H1 (cell line): Measurements from ENCODE around the gene CELSR1. TPM values are rescaled to one million over a fixed set of nuclear protein-coding genes. Genes with fewer than 3 reads are reported as not detected.

Source experiments
- CTCF ChIA-PET: fragments of 300-600 bp; sonication (Branson Sonifier 250); formaldehyde crosslinking; loops from one replicate; lab custom pipeline; 2021; ENCODE audit not compliant: partially characterized antibody; lab: Charles Lee
- POLR2A ChIA-PET: fragments of 300-600 bp; sonication (Branson Sonifier 250); formaldehyde crosslinking; loops from one replicate; lab custom pipeline; 2021; ENCODE audit warnings: inconsistent platforms; ENCODE audit not compliant: partially characterized antibody; lab: Charles Lee
- DNase-seq, 2 experiments: peaks; one replicate each; pipeline versions ENCODE4 v3.0.0 to v3.0.0-alpha.2; 2010 to 2022; ENCODE audit warnings: low spot score in 2 of 2, low read depth in 1 of 2, mixed read lengths in 1 of 2
- FAIRE-seq: peaks from 2 replicates; lab custom pipeline; 2011; peaks lifted over from hg19 to GRCh38; lab: Jason Lieb, UNC
- H2AFZ ChIP-seq: 2 replicates; pipeline ENCODE4 v1.8.1; 2012; ENCODE audit warnings: low read length, inconsistent platforms
- H2AK5ac ChIP-seq: 2 replicates; pipeline ENCODE4 v1.6.1; 2013; ENCODE audit warnings: low read depth, low read length
- H2BK120ac ChIP-seq: replicated peaks from 2 replicates; pipeline ENCODE3; 2013; ENCODE audit warnings: low read depth, low read length, inconsistent platforms
- H2BK12ac ChIP-seq: 2 replicates; pipeline ENCODE4 v1.6.1; 2013; ENCODE audit warnings: low read depth, low read length
- H2BK15ac ChIP-seq: 2 replicates; pipeline ENCODE4 v1.6.1; 2013; ENCODE audit warnings: low read length
- H2BK20ac ChIP-seq: 2 replicates; pipeline ENCODE4 v1.6.1; 2013; ENCODE audit warnings: low read length
- H2BK5ac ChIP-seq: 2 replicates; pipeline ENCODE4 v1.6.1; 2013; ENCODE audit warnings: low read depth, low read length
- H3K14ac ChIP-seq: 2 replicates; pipeline ENCODE4 v1.6.1; 2013; ENCODE audit warnings: inconsistent platforms; ENCODE audit not compliant: insufficient read length
- H3K18ac ChIP-seq: 2 replicates; pipeline ENCODE4 v1.6.1; 2013; ENCODE audit warnings: low read length; ENCODE audit errors: extremely low read depth
- H3K23ac ChIP-seq: 2 replicates; pipeline ENCODE4 v1.6.1; 2013; ENCODE audit warnings: inconsistent platforms; ENCODE audit not compliant: insufficient read length
- H3K23me2 ChIP-seq: 2 replicates; pipeline ENCODE4 v1.6.1; 2013; ENCODE audit warnings: low read depth, low read length
- H3K27ac ChIP-seq: 2 replicates; pipeline ENCODE4 v1.6.1; 2011; ENCODE audit warnings: low read depth, low read length, inconsistent platforms
- H3K27me3 ChIP-seq, 4 experiments: replicated peaks in 1 of 4; 1 replicate in 1 of 4; 2 replicates in 3 of 4; pipeline versions ENCODE4 v1.6.1 to v1.8.1; 2011 to 2013; ENCODE audit warnings: low read length in 3 of 4, mild to moderate bottlenecking in 3 of 4, inconsistent platforms in 2 of 4, mixed read lengths in 2 of 4, moderate library complexity in 1 of 4; ENCODE audit not compliant: control insufficient read depth in 3 of 4, insufficient read depth in 3 of 4; ENCODE audit errors: extremely low read depth in 1 of 4
- H3K36me3 ChIP-seq, 4 experiments: 2 replicates each; pipeline versions ENCODE4 v1.6.1 to v1.8.1; 2011 to 2013; ENCODE audit warnings: mild to moderate bottlenecking in 4 of 4, low read length in 3 of 4, moderate library complexity in 2 of 4, control low read depth in 1 of 4, inconsistent platforms in 1 of 4; ENCODE audit not compliant: insufficient read depth in 4 of 4, control insufficient read depth in 2 of 4
- H3K4ac ChIP-seq: replicated peaks from 2 replicates; pipeline ENCODE3; 2013; ENCODE audit warnings: low read length, low read depth, mixed read lengths, inconsistent platforms; ENCODE audit not compliant: insufficient read length
- H3K4me1 ChIP-seq, 4 experiments: replicated peaks in 1 of 4; 1 replicate in 1 of 4; 2 replicates in 3 of 4; pipeline versions ENCODE4 v1.6.1 to v1.8.1; 2011 to 2013; ENCODE audit warnings: low read length in 3 of 4, inconsistent platforms in 2 of 4, mixed read lengths in 1 of 4; ENCODE audit not compliant: insufficient read depth in 4 of 4, control insufficient read depth in 3 of 4
- H3K4me2 ChIP-seq, 2 experiments: 2 replicates each; pipeline versions ENCODE4 v1.6.1 to v1.8.1; 2011 to 2013; ENCODE audit warnings: low read depth in 2 of 2, low read length in 2 of 2, control low read depth in 1 of 2, inconsistent platforms in 1 of 2, mild to moderate bottlenecking in 1 of 2; ENCODE audit not compliant: insufficient read depth in 1 of 2
- H3K4me3 ChIP-seq, 4 experiments: fragments of 200-600, 300-600 bp in 1 of 4; sonication (generic), shearing (Covaris generic), sonication (Bioruptor Twin) in 1 of 4; 2 replicates each; pipeline versions ENCODE4 v1.5.1 to v1.8.1; 2011 to 2016; ENCODE audit warnings: low read length in 4 of 4, low read depth in 3 of 4, control low read depth in 2 of 4, inconsistent platforms in 2 of 4, mild to moderate bottlenecking in 2 of 4, mixed read lengths in 1 of 4, moderate library complexity in 1 of 4; ENCODE audit not compliant: insufficient read depth in 2 of 4; ENCODE audit errors: extremely low read depth in 1 of 4
- H3K56ac ChIP-seq: replicated peaks from 2 replicates; pipeline ENCODE3; 2013; ENCODE audit warnings: low read depth, mild to moderate bottlenecking, mixed read lengths, low read length, inconsistent platforms; ENCODE audit not compliant: insufficient read length
- H3K79me1 ChIP-seq: 2 replicates; pipeline ENCODE4 v1.6.1; 2013; ENCODE audit warnings: low read depth, low read length, control low read depth
- H3K79me2 ChIP-seq, 2 experiments: 2 replicates each; pipeline versions ENCODE4 v1.6.1 to v1.8.1; 2012 to 2013; ENCODE audit warnings: low read length in 2 of 2, mild to moderate bottlenecking in 2 of 2, inconsistent platforms in 1 of 2; ENCODE audit not compliant: insufficient read depth in 2 of 2, control insufficient read depth in 1 of 2
- H3K9ac ChIP-seq, 4 experiments: replicated peaks in 1 of 4; 1 replicate in 1 of 4; 2 replicates in 3 of 4; pipeline versions ENCODE4 v1.6.1 to v1.8.1; 2011 to 2013; ENCODE audit warnings: low read depth in 3 of 4, low read length in 3 of 4, control low read depth in 2 of 4, mild to moderate bottlenecking in 2 of 4, moderate library complexity in 2 of 4, inconsistent platforms in 1 of 4; ENCODE audit errors: extremely low read depth in 1 of 4
- H3K9me3 ChIP-seq, 2 experiments: 2 replicates each; pipeline versions ENCODE4 v1.6.1 to v1.8.1; 2012 to 2013; ENCODE audit warnings: mild to moderate bottlenecking in 2 of 2, moderate library complexity in 2 of 2, control low read depth in 1 of 2, inconsistent platforms in 1 of 2, low read depth in 1 of 2, low read length in 1 of 2, mixed read lengths in 1 of 2; ENCODE audit not compliant: insufficient read depth in 2 of 2
- H4K20me1 ChIP-seq, 2 experiments: replicated peaks in 1 of 2; 2 replicates each; pipeline versions ENCODE3 to v1.8.1; 2011 to 2013; ENCODE audit warnings: inconsistent platforms in 2 of 2, low read length in 2 of 2, mild to moderate bottlenecking in 1 of 2; ENCODE audit not compliant: insufficient read depth in 2 of 2, control insufficient read depth in 1 of 2
- H4K5ac ChIP-seq: 2 replicates; pipeline ENCODE4 v1.6.1; 2013; ENCODE audit warnings: low read length, low read depth, mixed read lengths, inconsistent platforms; ENCODE audit not compliant: insufficient read length
- H4K8ac ChIP-seq: 2 replicates; pipeline ENCODE4 v1.8.0; 2013; ENCODE audit warnings: mild to moderate bottlenecking, moderate library complexity, low read length, inconsistent platforms; ENCODE audit not compliant: insufficient read depth; ENCODE audit errors: extremely low read depth
- H4K91ac ChIP-seq: replicated peaks from 2 replicates; pipeline ENCODE3; 2013; ENCODE audit warnings: low read length, mixed read lengths, inconsistent platforms; ENCODE audit not compliant: insufficient read length
- ASH2L ChIP-seq: fragments of 200-600, 300-600 bp; sonication (generic); IDR thresholded peaks from one replicate; pipeline ENCODE4 v1.7.1; 2017; ENCODE audit warnings: low read length
- CREB1 ChIP-seq: IDR thresholded peaks from 2 replicates; pipeline ENCODE4 v1.6.1; 2012; ENCODE audit warnings: inconsistent platforms
- GABPA ChIP-seq: IDR thresholded peaks from 2 replicates; pipeline ENCODE4 v1.6.1; 2011; ENCODE audit warnings: mild to moderate bottlenecking, low read length, moderate library complexity, borderline replicate concordance; ENCODE audit not compliant: insufficient read depth
- HDAC6 ChIP-seq: IDR thresholded peaks from one replicate; pipeline ENCODE4 v1.7.1; 2012; ENCODE audit warnings: low read depth, mild to moderate bottlenecking, inconsistent platforms, low read length, moderate library complexity
- KDM1A ChIP-seq: fragments of 200-600, 300-600 bp; sonication (generic); IDR thresholded peaks from 2 replicates; pipeline ENCODE4 v1.7.1; 2016; ENCODE audit warnings: mild to moderate bottlenecking, low read length, borderline replicate concordance
- NRF1 ChIP-seq: IDR thresholded peaks from 2 replicates; pipeline ENCODE4 v1.6.1; 2011; ENCODE audit warnings: mild to moderate bottlenecking, low read depth, low read length, improper control_type of control experiment
- PHF8 ChIP-seq: fragments of 200-600 bp; sonication (generic); conservative IDR thresholded peaks from 2 replicates; pipeline ENCODE4 v1.7.1; 2012; ENCODE audit warnings: low read depth, mild to moderate bottlenecking, inconsistent platforms, low read length, moderate library complexity
- RBBP5 ChIP-seq: IDR thresholded peaks from 2 replicates; pipeline ENCODE4 v1.7.1; 2012; ENCODE audit warnings: low read depth, mild to moderate bottlenecking, inconsistent platforms, low read length, moderate library complexity, borderline replicate concordance
- RFX5 ChIP-seq: IDR thresholded peaks from 2 replicates; pipeline ENCODE4 v1.6.1; 2011; ENCODE audit warnings: low read depth, low read length, improper control_type of control experiment, borderline replicate concordance
- SP1 ChIP-seq: IDR thresholded peaks from 2 replicates; pipeline ENCODE4 v1.6.1; 2011; ENCODE audit warnings: low read depth, low read length
- SP4 ChIP-seq: IDR thresholded peaks from 2 replicates; pipeline ENCODE4 v1.6.1; 2012; ENCODE audit warnings: low read length, inconsistent platforms
- WGBS, 2 experiments: shearing (Covaris generic) in 1 of 2; methylation state at CpG; one replicate each; pipeline versions ENCODE4 v1.1.6 to v1.1.7; 2013 to 2015; ENCODE audit warnings: low lambda C conversion rate in 2 of 2, mixed read lengths in 2 of 2, inconsistent platforms in 1 of 2, low coverage in 1 of 2, missing lambda C conversion rate in 1 of 2; ENCODE audit not compliant: insufficient replicate concordance in 2 of 2, insufficient coverage in 1 of 2, insufficient read length in 1 of 2; ENCODE audit errors: extremely low coverage in 1 of 2, missing lambda C conversion rate in 1 of 2; 5-methylcytosine and 5-hydroxymethylcytosine counted together
- polyA plus RNA-seq, 7 experiments: library from polyadenylated mRNA; depleted of rRNA in 3 of 7; stranded (reverse) in 5 of 7; unstranded in 2 of 7; fragments of >200 nt in 5 of 7; fragments of 200-250 nt in 2 of 7; gene quantifications; 1 replicate in 5 of 7; 2 replicates in 1 of 7; 4 replicates in 1 of 7; pipeline versions ENCODE4 v1.2.1 to v1.2.3, GENCODE V29; 2011 to 2013; ENCODE audit warnings: missing spikeins in 2 of 7, mixed read lengths in 2 of 7
- total RNA-seq: library from RNA; stranded (reverse); fragmentation: NEBNext Ultra II Directional; extraction: Animal tissue kit (Norgen Biotek cat#: 25700); gene quantifications from 2 replicates; pipeline ENCODE4 v1.2.1, GENCODE V29; 2021

Gene CELSR1
- total and polyA plus RNA-seq, 2 of the 8 experiments (the other 6 are each of a cell fraction or from before 2014, with no cell fraction given) = 9.0 to 12.4 TPM

DNA sequence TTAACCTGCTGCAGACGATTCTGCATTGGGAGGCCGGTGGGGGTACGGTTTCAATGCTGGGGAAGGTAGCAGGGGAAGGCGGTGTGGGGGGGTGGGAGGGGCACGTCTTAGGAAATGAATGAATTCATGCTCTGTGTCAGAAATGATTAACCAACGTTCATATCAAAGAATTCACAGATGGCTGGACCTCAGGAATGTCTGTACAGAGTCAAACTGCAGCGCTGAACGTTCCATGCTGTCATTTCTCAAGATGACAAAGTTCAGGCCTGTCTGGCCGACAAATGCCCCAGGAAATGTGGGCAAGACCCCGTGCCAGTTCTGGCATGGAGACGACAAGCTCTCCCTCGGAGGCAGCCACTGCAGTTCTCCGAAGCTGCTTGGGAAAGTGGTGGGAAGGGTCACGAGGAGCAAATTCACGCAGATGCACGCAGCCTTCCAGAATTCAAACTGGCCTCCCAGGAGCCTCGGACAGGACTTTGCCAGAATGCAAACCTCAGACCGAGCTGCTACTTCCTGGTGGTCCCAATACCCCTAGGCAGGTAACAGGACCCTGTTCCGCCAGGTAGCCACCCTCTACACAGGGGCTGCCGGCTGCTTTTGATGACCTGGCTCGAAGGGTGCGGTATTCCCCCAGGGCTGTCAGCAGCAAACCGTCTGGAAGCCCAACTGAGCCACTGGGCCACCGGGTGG, 120.4 kb downstream of the CELSR1 start:
- H3K9me3 ChIP-seq = no peaks in the 10 kb centered on the region

More for the DNA sequence above, 120.4 kb downstream of the CELSR1 start:
- Histone ChIP-seq H3K79me1 (no peaks in the 10 kb centered on the region), H3K23ac (no peak overlapping the region), H3K36me3 (no peaks in the 10 kb centered on the region), H2AK5ac (no peak overlapping the region), H3K4me2 (no peak overlapping the region), H2BK120ac (no peak overlapping the region), H3K23me2 (no peaks in the 10 kb centered on the region), H3K27me3 (no peaks in the 10 kb centered on the region), H2BK12ac (no peak overlapping the region), H4K91ac (no peak overlapping the region), H4K20me1 (peaks cover 2 to 14% of the 10 kb centered on the region in 2 experiments), H3K14ac (no peak overlapping the region), H4K8ac (no peak overlapping the region), H3K9ac (no peak overlapping the region), H3K4me3 (no peak overlapping the region), H2BK20ac (no peak overlapping the region), H2BK5ac (no peak overlapping the region), H2AFZ (no peak overlapping the region), H3K18ac (no peak overlapping the region), H2BK15ac (no peak overlapping the region), H4K5ac (no peak overlapping the region), H3K79me2 (no peaks in the 10 kb centered on the region), H3K4ac (no peak overlapping the region), H3K56ac (no peak overlapping the region), H3K27ac (no peak overlapping the region), H3K4me1 (no peaks in the 10 kb centered on the region)
- no peak for TF ChIP-seq CREB1
- no peak for TF ChIP-seq HDAC6
- TF ChIP-seq SP1 = no peak
- no peak for TF ChIP-seq NRF1
- no peak for TF ChIP-seq GABPA
- TF ChIP-seq RFX5 = no peak
- no peak for TF ChIP-seq ASH2L
- TF ChIP-seq SP4 = no peak
- no peak for TF ChIP-seq PHF8
- no peak for TF ChIP-seq KDM1A
- TF ChIP-seq RBBP5 = no peak
- ChIA-PET CTCF (interaction anchor here (0.6 to 2.1 kb wide), 3 partner anchors 11 to 386 kb away, joined by 4 to 6 read pairs (median 6); no protein-coding TSS in a partner anchor), POLR2A (interaction anchor here (1.6 kb wide), 1 partner anchor 10 kb away, joined by 3 read pairs; no protein-coding TSS in a partner anchor)
- FAIRE-seq (no peak), DNase-seq (no peak)
- WGBS, 2 experiments = 94% methylated on average over 21 of the region's 24 CpGs; no CpG with 5 or more reads in 1 of the 2 experiments
